ENCODE measurements around the gene ADARB2.

Gene ADARB2

GRCh38 chr10:1483826-1484225 lies 253.5 kb downstream of the ADARB2 start:
- Histone ChIP-seq H2AK5ac (ENCODE audit: low read depth, low read length) (no peak overlapping the region), H3K14ac (ENCODE audit: low read length) (no peak overlapping the region), H2BK15ac (ENCODE audit: low read length) (no peak overlapping the region), H4K91ac (ENCODE audit: low read depth, low read length, poor library complexity) (no peak overlapping the region), H3K23ac (ENCODE audit: low read depth, low read length, poor library complexity) (no peak overlapping the region), H3K18ac (ENCODE audit: low read length) (no peak overlapping the region), H3K9ac (ENCODE audit: low read depth, low read length, poor library complexity) (no peak overlapping the region), H3K27ac (replicated peaks; ENCODE audit: low read length) (no peak overlapping the region), H2AFZ (ENCODE audit: low read length) (no peak overlapping the region), H2BK12ac (ENCODE audit: low read length) (no peak overlapping the region), H4K8ac (ENCODE audit: low read depth, low read length) (no peak overlapping the region), H3K27me3 (ENCODE audit: control insufficient read depth in 3 of 3, insufficient read depth in 3 of 3, low read depth in 1 of 3, low read length in 3 of 3) (no peaks in the 10 kb centered on the region), H3K4me1 (ENCODE audit: control insufficient read depth in 2 of 2, insufficient read depth in 1 of 2, low read depth in 1 of 2, low read length in 2 of 2) (peaks cover 2 to 3% of the 10 kb centered on the region in 2 donors), H3K4me3 (ENCODE audit: low read length in 2 of 2) (no peak overlapping the region), H3K4ac (ENCODE audit: low read length) (no peak overlapping the region), H2BK120ac (ENCODE audit: low read depth, low read length) (no peak overlapping the region), H3K79me1 (ENCODE audit: low read depth, low read length) (no peaks in the 10 kb centered on the region), H3K36me3 (replicated peaks in 1 of 2; ENCODE audit: control insufficient read depth in 2 of 2, insufficient read depth in 2 of 2, low read length in 2 of 2) (no peaks in the 10 kb centered on the region), H3K4me2 (ENCODE audit: insufficient read depth, low read length, poor library complexity, severe bottlenecking) (no peak overlapping the region), H3K9me3 (replicated peaks in 1 of 2; ENCODE audit: control insufficient read depth in 2 of 2, insufficient read depth in 1 of 2, low read depth in 1 of 2, low read length in 2 of 2) (peaks cover 0 to 5% of the 10 kb centered on the region in 2 donors), H2BK5ac (ENCODE audit: low read length) (no peak overlapping the region)
- DNase-seq (ENCODE audit: low spot score), result no peak
- no CpG with 5 or more reads among the region's 7 CpGs for WGBS, 2 donors (ENCODE audit: extremely low coverage in 2 of 2, insufficient read length in 2 of 2, insufficient replicate concordance in 1 of 2)

GRCh38 chr10:1483246-1483645 lies 254.1 kb downstream of the ADARB2 start:
- H3K4me3 ChIP-seq (ENCODE audit: low read length in 2 of 2), result no peak overlapping the region

GRCh38 chr10:1477578-1477977 lies 259.7 kb downstream of the ADARB2 start:
- Histone ChIP-seq H2AK5ac (ENCODE audit: low read depth, low read length) (no peak overlapping the region), H3K79me1 (ENCODE audit: low read depth, low read length) (no peaks in the 10 kb centered on the region), H3K18ac (ENCODE audit: low read length) (no peak overlapping the region), H3K27ac (replicated peaks; ENCODE audit: low read length) (no peak overlapping the region), H3K4me3 (ENCODE audit: low read length in 2 of 2) (no peak overlapping the region), H2BK120ac (ENCODE audit: low read depth, low read length) (no peak overlapping the region), H4K91ac (ENCODE audit: low read depth, low read length, poor library complexity) (no peak overlapping the region), H3K36me3 (replicated peaks in 1 of 2; ENCODE audit: control insufficient read depth in 2 of 2, insufficient read depth in 2 of 2, low read length in 2 of 2) (no peaks in the 10 kb centered on the region), H2BK15ac (ENCODE audit: low read length) (no peak overlapping the region), H3K14ac (ENCODE audit: low read length) (no peak overlapping the region), H2BK12ac (ENCODE audit: low read length) (no peak overlapping the region), H3K4ac (ENCODE audit: low read length) (no peak overlapping the region), H2BK5ac (ENCODE audit: low read length) (no peak overlapping the region), H3K27me3 (ENCODE audit: control insufficient read depth in 3 of 3, insufficient read depth in 3 of 3, low read depth in 1 of 3, low read length in 3 of 3) (no peaks in the 10 kb centered on the region), H3K23ac (ENCODE audit: low read depth, low read length, poor library complexity) (no peak overlapping the region), H4K8ac (ENCODE audit: low read depth, low read length) (no peak overlapping the region), H3K4me1 (ENCODE audit: control insufficient read depth in 2 of 2, insufficient read depth in 1 of 2, low read depth in 1 of 2, low read length in 2 of 2) (peaks cover 0 to 9% of the 10 kb centered on the region in 2 donors), H3K9me3 (replicated peaks in 1 of 2; ENCODE audit: control insufficient read depth in 2 of 2, insufficient read depth in 1 of 2, low read depth in 1 of 2, low read length in 2 of 2) (peaks cover 0 to 12% of the 10 kb centered on the region in 2 donors), H2AFZ (ENCODE audit: low read length) (no peak overlapping the region), H3K4me2 (ENCODE audit: insufficient read depth, low read length, poor library complexity, severe bottlenecking) (no peak overlapping the region), H3K9ac (ENCODE audit: low read depth, low read length, poor library complexity) (no peak overlapping the region)
- no CpG with 5 or more reads among the region's 9 CpGs for WGBS, 2 donors (ENCODE audit: extremely low coverage in 2 of 2, insufficient read length in 2 of 2, insufficient replicate concordance in 1 of 2)
- DNase-seq (ENCODE audit: low spot score), result no peak

More at GRCh38 chr10:1483246-1483645, 254.1 kb downstream of the ADARB2 start:
- no peaks in the 10 kb centered on the region for H3K27me3 ChIP-seq (ENCODE audit: control insufficient read depth in 3 of 3, insufficient read depth in 3 of 3, low read depth in 1 of 3, low read length in 3 of 3)
- no peak overlapping the region for H3K4ac ChIP-seq (ENCODE audit: low read length)
- H3K36me3 ChIP-seq (replicated peaks in 1 of 2; ENCODE audit: control insufficient read depth in 2 of 2, insufficient read depth in 2 of 2, low read length in 2 of 2), result no peaks in the 10 kb centered on the region
- no peak overlapping the region for H3K4me2 ChIP-seq (ENCODE audit: insufficient read depth, low read length, poor library complexity, severe bottlenecking)
- no peak overlapping the region for H3K18ac ChIP-seq (ENCODE audit: low read length)
- H3K4me1 ChIP-seq (ENCODE audit: control insufficient read depth in 2 of 2, insufficient read depth in 1 of 2, low read depth in 1 of 2, low read length in 2 of 2), result peaks cover 2 to 3% of the 10 kb centered on the region in 2 donors
- H3K79me1 ChIP-seq (ENCODE audit: low read depth, low read length), result no peaks in the 10 kb centered on the region
- no peak overlapping the region for H3K9ac ChIP-seq (ENCODE audit: low read depth, low read length, poor library complexity)
- peaks cover 0 to 6% of the 10 kb centered on the region in 2 donors for H3K9me3 ChIP-seq (replicated peaks in 1 of 2; ENCODE audit: control insufficient read depth in 2 of 2, insufficient read depth in 1 of 2, low read depth in 1 of 2, low read length in 2 of 2)
- H4K8ac ChIP-seq (ENCODE audit: low read depth, low read length), result no peak overlapping the region
- H3K23ac ChIP-seq (ENCODE audit: low read depth, low read length, poor library complexity), result no peak overlapping the region
- no peak overlapping the region for H2AK5ac ChIP-seq (ENCODE audit: low read depth, low read length)
- no peak overlapping the region for H2BK120ac ChIP-seq (ENCODE audit: low read depth, low read length)
- H4K91ac ChIP-seq (ENCODE audit: low read depth, low read length, poor library complexity), result no peak overlapping the region
- no peak overlapping the region for H2BK5ac ChIP-seq (ENCODE audit: low read length)
- no peak overlapping the region for H2AFZ ChIP-seq (ENCODE audit: low read length)
- no peak for DNase-seq (ENCODE audit: low spot score)
- H2BK15ac ChIP-seq (ENCODE audit: low read length), result no peak overlapping the region
- no peak overlapping the region for H2BK12ac ChIP-seq (ENCODE audit: low read length)
- WGBS, 2 donors (ENCODE audit: extremely low coverage in 2 of 2, insufficient read length in 2 of 2, insufficient replicate concordance in 1 of 2), result no CpG with 5 or more reads among the region's 10 CpGs
- H3K14ac ChIP-seq (ENCODE audit: low read length), result no peak overlapping the region
- no peak overlapping the region for H3K27ac ChIP-seq (replicated peaks; ENCODE audit: low read length)

- no peak overlapping the region for H2BK12ac ChIP-seq (ENCODE audit: low read length)
- H3K23ac ChIP-seq (ENCODE audit: low read depth, low read length, poor library complexity), result no peak overlapping the region
- H2BK120ac ChIP-seq (ENCODE audit: low read depth, low read length), result no peak overlapping the region
- no peak overlapping the region for H3K4me2 ChIP-seq (ENCODE audit: insufficient read depth, low read length, poor library complexity, severe bottlenecking)
- no peak for DNase-seq (ENCODE audit: low spot score)
- peaks cover 0 to 12% of the 10 kb centered on the region in 2 donors for H3K9me3 ChIP-seq (replicated peaks in 1 of 2; ENCODE audit: control insufficient read depth in 2 of 2, insufficient read depth in 1 of 2, low read depth in 1 of 2, low read length in 2 of 2)
- peaks cover 0 to 9% of the 10 kb centered on the region in 2 donors for H3K4me1 ChIP-seq (ENCODE audit: control insufficient read depth in 2 of 2, insufficient read depth in 1 of 2, low read depth in 1 of 2, low read length in 2 of 2)
- WGBS, 2 donors (ENCODE audit: extremely low coverage in 2 of 2, insufficient read length in 2 of 2, insufficient replicate concordance in 1 of 2), result no CpG with 5 or more reads among the region's 13 CpGs
- H2AFZ ChIP-seq (ENCODE audit: low read length), result no peak overlapping the region
- H3K79me1 ChIP-seq (ENCODE audit: low read depth, low read length), result no peaks in the 10 kb centered on the region
- H2AK5ac ChIP-seq (ENCODE audit: low read depth, low read length), result peak overlapping the region; percentile 3
- H3K27me3 ChIP-seq (ENCODE audit: control insufficient read depth in 3 of 3, insufficient read depth in 3 of 3, low read depth in 1 of 3, low read length in 3 of 3), result no peaks in the 10 kb centered on the region
- H2BK5ac ChIP-seq (ENCODE audit: low read length), result peak overlapping the region; percentile 30
- peak overlapping the region; percentile 44 for H3K18ac ChIP-seq (ENCODE audit: low read length)
- no peak overlapping the region for H4K8ac ChIP-seq (ENCODE audit: low read depth, low read length)
- H3K9ac ChIP-seq (ENCODE audit: low read depth, low read length, poor library complexity), result no peak overlapping the region
- no peak overlapping the region for H4K91ac ChIP-seq (ENCODE audit: low read depth, low read length, poor library complexity)
- no peak overlapping the region for H3K4me3 ChIP-seq (ENCODE audit: low read length in 2 of 2)
- no peak overlapping the region for H3K4ac ChIP-seq (ENCODE audit: low read length)
- H3K14ac ChIP-seq (ENCODE audit: low read length), result no peak overlapping the region
- no peaks in the 10 kb centered on the region for H3K36me3 ChIP-seq (replicated peaks in 1 of 2; ENCODE audit: control insufficient read depth in 2 of 2, insufficient read depth in 2 of 2, low read length in 2 of 2)
- H2BK15ac ChIP-seq (ENCODE audit: low read length), result peak overlapping the region; percentile 26
- H3K27ac ChIP-seq (replicated peaks; ENCODE audit: low read length), result no peak overlapping the region
Measured at GRCh38 chr10:1476455-1476803, 260.9 kb downstream of the ADARB2 start.
